Measurements from ENCODE around the gene ELL2. TPM values are rescaled to one million over a fixed set of nuclear protein-coding genes. Genes with fewer than 3 reads are reported as not detected.
"Not testable (repeated sequence)": the region's sequence is repeated elsewhere in the genome, so short reads cannot be mapped to it uniquely, and the experiment has no call there.

The ELL2 gene
- total and polyA plus RNA-seq, 2 donors (not counting 1 experiment from before 2014, with no cell fraction given): 68.5 to 121 TPM

DNA sequence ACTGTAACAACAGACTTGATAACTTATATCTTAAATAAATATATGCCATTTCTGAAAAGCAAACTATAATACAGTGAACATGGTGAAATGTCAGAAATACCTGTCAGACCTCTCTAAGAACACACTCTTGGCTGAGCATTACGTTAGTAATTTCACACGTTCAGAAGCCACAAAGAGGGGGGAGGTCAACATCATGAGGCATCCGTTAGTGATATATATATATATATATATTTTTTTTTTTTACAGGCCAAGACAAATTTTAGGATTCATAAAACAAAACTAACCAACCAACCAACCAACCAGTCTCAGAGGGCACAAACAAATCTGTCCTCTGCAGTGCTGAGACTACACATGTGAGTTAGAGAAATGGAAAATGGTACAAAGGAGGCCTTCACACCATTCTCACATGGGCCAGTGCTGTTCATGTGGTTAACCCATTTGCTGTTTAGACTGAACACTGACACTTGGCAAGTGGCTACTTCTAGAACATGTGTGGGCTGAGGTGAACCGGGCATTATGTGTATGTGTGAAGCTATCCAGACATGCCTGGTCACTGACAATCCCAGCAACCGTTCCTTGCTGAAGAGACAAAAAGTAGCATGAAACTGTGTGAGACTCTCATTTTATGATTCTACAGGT, 54.5 kb downstream of the ELL2 start:
- H3K36me3 ChIP-seq (ENCODE audit: control insufficient read depth, insufficient read depth, low read length): peaks cover 11% of the 10 kb centered on the region
- H3K4me1 ChIP-seq (ENCODE audit: control insufficient read depth, extremely low read depth, insufficient read depth, low read length): no peaks in the 10 kb centered on the region
- H4K20me1 ChIP-seq (ENCODE audit: control insufficient read depth, extremely low read depth, insufficient read depth, low read length): no peaks in the 10 kb centered on the region
- no peaks in the 10 kb centered on the region for H3K9me3 ChIP-seq (ENCODE audit: control insufficient read depth, insufficient read depth, low read depth, low read length)
- no peak for TF ChIP-seq EZH2 (IDR thresholded peaks at IDR 0.05; ENCODE audit: low read length, missing control alignments)
- no peak for TF ChIP-seq CTCF (conservative IDR thresholded peaks at IDR 0.05 in 1 of 2, IDR thresholded peaks at IDR 0.05 in 1 of 2; ENCODE audit: low read depth in 1 of 2, low read length in 2 of 2)
- no peak overlapping the region for H2AFZ ChIP-seq (ENCODE audit: low read length)
- H3K4me3 ChIP-seq (replicated peaks in 1 of 4; ENCODE audit: control extremely low read depth in 1 of 4, insufficient read depth in 1 of 4, low read depth in 3 of 4, low read length in 4 of 4): no peak overlapping the region
- DNase-seq (ENCODE audit: low read depth in 2 of 2): no peak
- H3K4me2 ChIP-seq (ENCODE audit: extremely low read depth, insufficient read depth, low read length): no peak overlapping the region
- no peaks in the 10 kb centered on the region for H3K27me3 ChIP-seq (ENCODE audit: control insufficient read depth, insufficient read depth, low read length)
- H3K9ac ChIP-seq (ENCODE audit: insufficient read depth, low read length): no peak overlapping the region
- H3K27ac ChIP-seq (ENCODE audit: insufficient read depth, low read length): no peak overlapping the region
- peaks cover 44% of the 10 kb centered on the region for H3K79me2 ChIP-seq (ENCODE audit: control insufficient read depth, insufficient read depth, low read length)

DNA sequence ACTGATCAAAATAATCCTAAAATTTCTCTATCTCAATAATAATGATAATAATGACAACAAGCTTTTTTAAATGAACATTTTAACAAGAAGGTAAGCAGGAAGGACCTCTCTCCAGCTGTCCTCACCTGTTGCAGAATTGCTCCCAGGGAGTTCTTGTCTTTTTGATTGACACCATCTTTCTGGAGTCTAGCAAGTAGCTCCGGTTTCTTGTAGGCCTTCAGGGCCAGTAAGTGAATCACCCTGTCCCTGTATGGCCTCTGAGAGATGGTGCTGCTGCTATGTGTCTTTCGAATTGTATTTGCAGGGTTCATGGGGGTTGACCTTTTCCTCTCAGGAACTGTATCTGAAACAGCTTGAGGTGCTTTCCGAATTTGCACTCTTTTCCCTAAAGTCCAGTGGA, 55.3 kb downstream of the ELL2 start:
- H3K27ac ChIP-seq (ENCODE audit: insufficient read depth, low read length); H3K9me3 ChIP-seq (ENCODE audit: control insufficient read depth, insufficient read depth, low read depth, low read length); H3K4me1 ChIP-seq (ENCODE audit: control insufficient read depth, extremely low read depth, insufficient read depth, low read length); H2AFZ ChIP-seq (ENCODE audit: low read length); H3K4me2 ChIP-seq (ENCODE audit: extremely low read depth, insufficient read depth, low read length); H3K9ac ChIP-seq (ENCODE audit: insufficient read depth, low read length); H3K4me3 ChIP-seq (replicated peaks in 1 of 4; ENCODE audit: control extremely low read depth in 1 of 4, insufficient read depth in 1 of 4, low read depth in 3 of 4, low read length in 4 of 4); H3K36me3 ChIP-seq (ENCODE audit: control insufficient read depth, insufficient read depth, low read length); H3K27me3 ChIP-seq (ENCODE audit: control insufficient read depth, insufficient read depth, low read length); DNase-seq (ENCODE audit: low read depth in 2 of 2); H4K20me1 ChIP-seq (ENCODE audit: control insufficient read depth, extremely low read depth, insufficient read depth, low read length): not testable (repeated sequence)
- peaks cover 38% of the 10 kb centered on the region for H3K79me2 ChIP-seq (ENCODE audit: control insufficient read depth, insufficient read depth, low read length)

GRCh38 chr5:95904827-95905226, 56.8 kb downstream of the ELL2 start:
- Histone ChIP-seq H3K27me3 (ENCODE audit: control insufficient read depth, insufficient read depth, low read length) (no peaks in the 10 kb centered on the region), H3K79me2 (ENCODE audit: control insufficient read depth, insufficient read depth, low read length) (peaks cover 31% of the 10 kb centered on the region), H4K20me1 (ENCODE audit: control insufficient read depth, extremely low read depth, insufficient read depth, low read length) (no peaks in the 10 kb centered on the region), H3K4me1 (ENCODE audit: control insufficient read depth, extremely low read depth, insufficient read depth, low read length) (no peaks in the 10 kb centered on the region), H3K36me3 (ENCODE audit: control insufficient read depth, insufficient read depth, low read length) (peaks cover 8% of the 10 kb centered on the region), H3K9ac (ENCODE audit: insufficient read depth, low read length) (no peak overlapping the region), H2AFZ (ENCODE audit: low read length) (no peak overlapping the region), H3K9me3 (ENCODE audit: control insufficient read depth, insufficient read depth, low read depth, low read length) (no peaks in the 10 kb centered on the region), H3K27ac (ENCODE audit: insufficient read depth, low read length) (no peak overlapping the region), H3K4me2 (ENCODE audit: extremely low read depth, insufficient read depth, low read length) (no peak overlapping the region), H3K4me3 (replicated peaks in 1 of 4; ENCODE audit: control extremely low read depth in 1 of 4, insufficient read depth in 1 of 4, low read depth in 3 of 4, low read length in 4 of 4) (no peak overlapping the region)
- TF ChIP-seq EZH2 (IDR thresholded peaks at IDR 0.05; ENCODE audit: low read length, missing control alignments) (no peak), CTCF (conservative IDR thresholded peaks at IDR 0.05 in 1 of 2, IDR thresholded peaks at IDR 0.05 in 1 of 2; ENCODE audit: low read depth in 1 of 2, low read length in 2 of 2) (no peak)
- no peak for DNase-seq (ENCODE audit: low read depth in 2 of 2)

Data from fibroblast of lung (primary cell).